Stomach (tissue), 4 donors: ENCODE measurements around the gene AMPH.

Experiments used
- POLR2A ChIP-seq, 4 donors: fragments of 450-650 bp; IDR thresholded peaks; one replicate each; pipeline ENCODE4 v1.6.1; 2016; ENCODE audit warnings: antibody characterized with exemption in 4 of 4, control low read depth in 2 of 4, mild to moderate bottlenecking in 1 of 4, moderate library complexity in 1 of 4
- POLR2AphosphoS5 ChIP-seq, 3 donors: sonication (generic); formaldehyde crosslinking; IDR thresholded peaks; one replicate each; pipeline ENCODE4 v1.6.1; 2016; ENCODE audit warnings: antibody characterized with exemption in 3 of 3
- TF ChIP-seq, protein P1 (sequence below), 7 experiments: fragments of 450-650 bp in 4 of 7; fragments of 200-600 bp in 3 of 7; sonication (generic) in 3 of 7; IDR thresholded peaks; one replicate each; pipeline ENCODE4 v1.5.1; 2016 to 2019; ENCODE audit warnings: antibody characterized with exemption in 7 of 7, control low read depth in 2 of 7, mild to moderate bottlenecking in 1 of 7

DNA sequence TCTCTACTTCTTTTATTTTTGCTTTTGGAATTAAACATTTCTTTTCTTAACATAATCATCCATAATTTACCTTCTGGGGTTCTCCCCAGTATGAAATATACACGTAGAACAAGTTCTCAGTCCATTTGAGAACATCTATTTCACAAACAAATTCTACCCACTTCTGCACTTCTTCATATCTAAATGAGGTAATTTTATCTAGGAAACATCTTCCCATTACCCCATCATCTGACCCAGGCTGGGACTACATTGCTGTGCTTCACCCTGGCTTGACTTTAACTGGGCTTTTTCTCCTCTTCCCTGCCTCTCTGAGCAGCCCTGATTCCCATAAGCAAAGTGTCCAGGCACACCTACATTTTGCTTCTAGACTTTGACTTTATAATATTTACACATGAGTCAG lies 43.3 kb upstream of the AMPH start:
- TF ChIP-seq, protein P1, sequence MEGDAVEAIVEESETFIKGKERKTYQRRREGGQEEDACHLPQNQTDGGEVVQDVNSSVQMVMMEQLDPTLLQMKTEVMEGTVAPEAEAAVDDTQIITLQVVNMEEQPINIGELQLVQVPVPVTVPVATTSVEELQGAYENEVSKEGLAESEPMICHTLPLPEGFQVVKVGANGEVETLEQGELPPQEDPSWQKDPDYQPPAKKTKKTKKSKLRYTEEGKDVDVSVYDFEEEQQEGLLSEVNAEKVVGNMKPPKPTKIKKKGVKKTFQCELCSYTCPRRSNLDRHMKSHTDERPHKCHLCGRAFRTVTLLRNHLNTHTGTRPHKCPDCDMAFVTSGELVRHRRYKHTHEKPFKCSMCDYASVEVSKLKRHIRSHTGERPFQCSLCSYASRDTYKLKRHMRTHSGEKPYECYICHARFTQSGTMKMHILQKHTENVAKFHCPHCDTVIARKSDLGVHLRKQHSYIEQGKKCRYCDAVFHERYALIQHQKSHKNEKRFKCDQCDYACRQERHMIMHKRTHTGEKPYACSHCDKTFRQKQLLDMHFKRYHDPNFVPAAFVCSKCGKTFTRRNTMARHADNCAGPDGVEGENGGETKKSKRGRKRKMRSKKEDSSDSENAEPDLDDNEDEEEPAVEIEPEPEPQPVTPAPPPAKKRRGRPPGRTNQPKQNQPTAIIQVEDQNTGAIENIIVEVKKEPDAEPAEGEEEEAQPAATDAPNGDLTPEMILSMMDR (IDR thresholded peaks at IDR 0.05) = no peak
- TF ChIP-seq POLR2AphosphoS5 (IDR thresholded peaks at IDR 0.05) = no peak
- TF ChIP-seq POLR2A (IDR thresholded peaks at IDR 0.05) = no peak
